MCF 10A (cell line): ENCODE data around the gene DTD1. TPM values are rescaled to one million over a fixed set of nuclear protein-coding genes. Genes with fewer than 3 reads are reported as not detected.

Experiments
- BruUV-seq: library from RNA; stranded (reverse); fragments of 400-500 nt; replicated peaks from 2 replicates; lab custom pipeline; 2021; lab: Mats Ljungman, UMichigan
- CTCF ChIA-PET: fragments of 300-600 bp; sonication (Branson Sonifier 250); formaldehyde crosslinking; extraction: SDS; loops from one replicate; lab custom pipeline; 2021; ENCODE audit warnings: antibody characterized with exemption, inconsistent platforms; lab: Yijun Ruan, JAX
- POLR2A ChIA-PET: fragments of 300-600, 350-650 bp; sonication (Branson Sonifier 250); formaldehyde crosslinking; extraction: SDS; loops from one replicate; lab custom pipeline; 2020; ENCODE audit warnings: antibody characterized with exemption, inconsistent platforms; lab: Yijun Ruan, JAX
- DNase-seq: peaks from one replicate; pipeline ENCODE4 v3.0.0-alpha.2; 2018; ENCODE audit not compliant: unreplicated experiment
- H3K27ac Mint-ChIP-seq: one replicate; pipeline ENCODE4 v1.8.0; 2022; ENCODE audit warnings: mild to moderate bottlenecking, low read depth, mixed read lengths; ENCODE audit not compliant: unreplicated experiment
- H3K27me3 Mint-ChIP-seq: one replicate; pipeline ENCODE4 v1.8.0; 2022; ENCODE audit warnings: mixed read lengths; ENCODE audit not compliant: insufficient read depth, unreplicated experiment
- H3K36me3 Mint-ChIP-seq: one replicate; pipeline ENCODE4 v1.8.0; 2022; ENCODE audit warnings: mild to moderate bottlenecking, moderate library complexity, mixed read lengths; ENCODE audit not compliant: insufficient read depth, unreplicated experiment
- H3K4me1 Mint-ChIP-seq: one replicate; pipeline ENCODE4 v1.8.0; 2022; ENCODE audit warnings: mixed read lengths; ENCODE audit not compliant: insufficient read depth, unreplicated experiment
- H3K4me3 Mint-ChIP-seq: one replicate; pipeline ENCODE4 v1.8.0; 2022; ENCODE audit warnings: mild to moderate bottlenecking, moderate library complexity, mixed read lengths; ENCODE audit not compliant: unreplicated experiment
- H3K9me3 Mint-ChIP-seq: one replicate; pipeline ENCODE4 v1.8.0; 2022; ENCODE audit warnings: mixed read lengths; ENCODE audit not compliant: unreplicated experiment
- intact Hi-C: fragments of 100-400 bp; cut with micrococcal nuclease; formaldehyde crosslinking; loops from 2 replicates; pipeline ENCODE4 v1.14.1; 2022
- total RNA-seq: library from RNA; stranded (reverse); gene quantifications from 2 replicates; pipeline ENCODE4 v1.2.3, GENCODE V29; 2022
- TF ChIP-seq, protein P1 (sequence below): fragments of 200-600 bp; IDR thresholded peaks from one replicate; pipeline ENCODE4 v1.8.0; 2022; ENCODE audit warnings: antibody characterized with exemption, mild to moderate bottlenecking; ENCODE audit not compliant: unreplicated experiment

DTD1 gene
- total RNA-seq, 1 experiment from 2014 or later, result 101 TPM

DNA sequence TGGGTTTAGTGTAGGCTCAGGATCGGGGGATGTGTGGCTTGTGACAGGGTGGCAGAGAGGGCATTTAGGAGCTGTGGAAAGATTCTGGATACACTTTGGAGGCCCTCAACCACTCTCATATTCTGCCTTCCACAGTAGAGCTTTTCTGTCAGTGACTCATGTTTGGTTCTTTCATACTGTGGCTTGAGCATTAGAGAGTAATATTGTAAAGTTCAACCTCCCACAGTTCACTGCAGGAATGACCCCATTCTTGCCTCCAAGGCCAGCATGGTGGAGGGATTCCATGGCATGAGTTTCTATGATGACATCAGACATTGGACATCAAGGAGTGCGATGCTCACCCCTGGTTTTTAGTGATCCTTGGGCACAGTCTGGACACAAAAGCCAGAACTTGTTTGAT lies 50.9 kb downstream of the DTD1 start:
- Mint-ChIP-seq H3K27ac (no peak overlapping the region), H3K9me3 (no peaks in the 10 kb centered on the region), H3K4me1 (no peaks in the 10 kb centered on the region), H3K27me3 (no peaks in the 10 kb centered on the region), H3K4me3 (no peak overlapping the region), H3K36me3 (peaks cover 4% of the 10 kb centered on the region)
- TF ChIP-seq, protein P1, sequence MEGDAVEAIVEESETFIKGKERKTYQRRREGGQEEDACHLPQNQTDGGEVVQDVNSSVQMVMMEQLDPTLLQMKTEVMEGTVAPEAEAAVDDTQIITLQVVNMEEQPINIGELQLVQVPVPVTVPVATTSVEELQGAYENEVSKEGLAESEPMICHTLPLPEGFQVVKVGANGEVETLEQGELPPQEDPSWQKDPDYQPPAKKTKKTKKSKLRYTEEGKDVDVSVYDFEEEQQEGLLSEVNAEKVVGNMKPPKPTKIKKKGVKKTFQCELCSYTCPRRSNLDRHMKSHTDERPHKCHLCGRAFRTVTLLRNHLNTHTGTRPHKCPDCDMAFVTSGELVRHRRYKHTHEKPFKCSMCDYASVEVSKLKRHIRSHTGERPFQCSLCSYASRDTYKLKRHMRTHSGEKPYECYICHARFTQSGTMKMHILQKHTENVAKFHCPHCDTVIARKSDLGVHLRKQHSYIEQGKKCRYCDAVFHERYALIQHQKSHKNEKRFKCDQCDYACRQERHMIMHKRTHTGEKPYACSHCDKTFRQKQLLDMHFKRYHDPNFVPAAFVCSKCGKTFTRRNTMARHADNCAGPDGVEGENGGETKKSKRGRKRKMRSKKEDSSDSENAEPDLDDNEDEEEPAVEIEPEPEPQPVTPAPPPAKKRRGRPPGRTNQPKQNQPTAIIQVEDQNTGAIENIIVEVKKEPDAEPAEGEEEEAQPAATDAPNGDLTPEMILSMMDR, result no peak
- CTCF ChIA-PET, result interaction anchor here (0.7 to 1.4 kb wide), 3 partner anchors 10 to 797 kb away, joined by 3 read pairs; no protein-coding TSS in a partner anchor
- DNase-seq, result no peak
- intact Hi-C loops, result no loop called here
- POLR2A ChIA-PET, result interaction anchor here (0.6 kb wide), 1 partner anchor 16 kb away, joined by 3 read pairs; no protein-coding TSS in a partner anchor
- no TSS peak for BruUV-seq

DNA sequence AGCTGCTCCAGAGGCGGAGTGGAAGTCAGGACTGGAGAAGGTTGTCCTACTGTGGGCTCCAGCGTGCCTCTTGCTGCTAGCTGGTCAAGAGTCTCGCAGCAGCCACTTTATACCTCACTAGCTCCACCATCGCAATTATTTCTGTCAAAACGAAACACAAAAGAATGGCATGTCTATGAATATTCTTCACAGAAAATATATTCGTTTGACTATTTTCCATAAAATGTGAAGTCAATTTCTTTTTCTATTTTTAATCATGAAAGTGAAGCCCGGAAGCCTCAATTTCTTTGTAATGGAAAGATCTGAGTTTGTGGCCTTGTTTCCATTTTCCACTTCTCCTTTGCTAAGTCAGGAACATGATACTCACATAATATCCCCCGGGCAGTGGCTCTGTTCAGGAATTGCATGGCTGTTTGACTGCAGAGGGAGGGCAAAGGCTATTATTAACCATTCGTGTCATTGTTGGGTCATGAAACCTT lies 51.7 kb downstream of the DTD1 start:
- no peak overlapping the region for H3K4me3 Mint-ChIP-seq
- CTCF ChIA-PET, result interaction anchor here (0.7 to 1.1 kb wide), 2 partner anchors 11 to 945 kb away, joined by 3 read pairs; no protein-coding TSS in a partner anchor
- POLR2A ChIA-PET, result no interaction called here
- no peaks in the 10 kb centered on the region for H3K9me3 Mint-ChIP-seq
- DNase-seq, result no peak
- peaks cover 4% of the 10 kb centered on the region for H3K36me3 Mint-ChIP-seq
- BruUV-seq, result no TSS peak
- no peaks in the 10 kb centered on the region for H3K27me3 Mint-ChIP-seq
- intact Hi-C loops, result no loop called here
- no peak overlapping the region for H3K27ac Mint-ChIP-seq
- no peaks in the 10 kb centered on the region for H3K4me1 Mint-ChIP-seq
- TF ChIP-seq, protein P1, result no peak

DNA sequence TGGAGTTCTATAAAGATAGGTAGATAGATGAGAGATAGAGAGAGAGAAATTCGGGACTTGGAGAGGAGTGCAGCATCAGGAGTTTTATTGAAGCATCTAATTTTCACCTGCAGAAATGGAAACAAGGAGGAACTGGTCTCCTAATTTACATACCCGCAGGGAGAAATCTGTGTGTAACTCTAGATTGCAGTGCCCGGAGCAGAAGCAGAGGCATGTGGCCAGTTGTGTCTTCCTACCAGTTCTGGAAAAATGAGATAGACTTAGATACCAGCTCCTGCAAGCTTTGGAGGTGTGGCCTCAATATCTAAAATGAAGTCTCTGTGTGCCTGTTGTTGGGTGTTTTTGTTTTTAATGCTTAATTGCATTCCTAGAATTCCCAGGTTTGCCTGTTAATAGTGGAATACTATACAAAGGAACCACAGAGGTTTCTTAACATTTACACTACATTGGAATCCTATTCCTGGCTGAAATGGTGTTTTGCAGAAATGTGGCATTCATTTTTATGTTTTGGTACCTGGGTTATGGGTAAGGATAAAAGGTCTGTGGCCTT lies 57.4 kb downstream of the DTD1 start:
- no peak overlapping the region for H3K4me3 Mint-ChIP-seq
- ChIA-PET CTCF (interaction anchor here (0.6 to 3.6 kb wide), 2 partner anchors 12 to 82 kb away, joined by 3 to 17 read pairs; no protein-coding TSS in a partner anchor), POLR2A (interaction anchor here (0.8 kb wide), 2 partner anchors 21 to 241 kb away, joined by 3 read pairs; no protein-coding TSS in a partner anchor)
- no peak overlapping the region for H3K27ac Mint-ChIP-seq
- no peak for DNase-seq
- intact Hi-C loops, result no loop called here
- no peaks in the 10 kb centered on the region for H3K4me1 Mint-ChIP-seq
- H3K9me3 Mint-ChIP-seq, result no peaks in the 10 kb centered on the region
- H3K27me3 Mint-ChIP-seq, result no peaks in the 10 kb centered on the region
- TF ChIP-seq, protein P1, result no peak
- no TSS peak for BruUV-seq
- peaks cover 5% of the 10 kb centered on the region for H3K36me3 Mint-ChIP-seq

DNA sequence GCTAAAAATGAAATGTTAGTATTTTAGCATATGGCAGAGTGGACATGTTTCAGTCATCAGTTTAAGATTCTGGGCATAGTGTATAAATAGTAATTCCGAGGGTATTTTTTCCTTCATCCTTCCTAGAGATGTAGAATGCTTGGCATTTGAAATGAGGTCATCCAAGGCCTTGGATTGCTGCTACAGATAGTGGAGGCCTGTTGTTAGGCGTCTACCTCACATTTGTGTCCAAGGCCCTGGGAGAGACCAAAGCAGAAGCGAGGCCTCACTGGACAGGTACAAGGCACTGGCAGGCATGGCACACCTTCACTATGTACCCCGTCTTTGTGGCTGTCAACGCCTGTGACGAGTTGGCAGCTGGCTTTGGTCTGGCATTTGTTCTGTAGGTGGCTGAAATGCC lies 58.0 kb downstream of the DTD1 start:
- Mint-ChIP-seq H3K4me3 (no peak overlapping the region), H3K27me3 (no peaks in the 10 kb centered on the region), H3K27ac (no peak overlapping the region), H3K9me3 (no peaks in the 10 kb centered on the region), H3K4me1 (no peaks in the 10 kb centered on the region), H3K36me3 (peaks cover 5% of the 10 kb centered on the region)
- BruUV-seq, result no TSS peak
- intact Hi-C loops, result no loop called here
- DNase-seq, result no peak
- TF ChIP-seq, protein P1, result no peak
- ChIA-PET POLR2A (interaction anchor here (0.8 kb wide), 1 partner anchor 240 kb away, joined by 3 read pairs; no protein-coding TSS in a partner anchor), CTCF (interaction anchor here (0.6 to 1.1 kb wide), 2 partner anchors 14 to 81 kb away, joined by 3 read pairs; no protein-coding TSS in a partner anchor)
